ENCODE measurements around the gene OR4C3. TPM values are rescaled to one million over a fixed set of nuclear protein-coding genes. Genes with fewer than 3 reads are reported as not detected.
"Not testable (repeated sequence)": the region's sequence is repeated elsewhere in the genome, so short reads cannot be mapped to it uniquely, and the experiment has no call there.

OR4C3 gene
- total and polyA plus RNA-seq, 9 of the 15 experiments (the other 6 are each of a cell fraction or from before 2014, with no cell fraction given), result not detected

- POLR2A ChIA-PET, result no interaction called here
- TF ChIP-seq NCOA4 (IDR thresholded peaks at IDR 0.05; ENCODE audit: partially characterized antibody) (no peak), SREBF2 (CRISPR knock-in tag; IDR thresholded peaks at IDR 0.05) (no peak)
- no peak overlapping the region for H3K4me3 ChIP-seq
- in situ Hi-C loops (cut with MboI), result no loop called here
- intact Hi-C loops (cut with micrococcal nuclease), result no loop called here
- no peak overlapping the region for H2AFZ ChIP-seq (ENCODE audit: low read depth, low read length)
- H3K79me2 ChIP-seq (ENCODE audit: control insufficient read depth, insufficient read depth, low read length), result no peaks in the 10 kb centered on the region
- H3K4me1 ChIP-seq (replicated peaks in 1 of 2; ENCODE audit: control insufficient read depth in 2 of 2, insufficient read depth in 2 of 2, low read length in 2 of 2), result no peaks in the 10 kb centered on the region
- H3K36me3 ChIP-seq (ENCODE audit: control insufficient read depth, insufficient read depth, low read length), result no peaks in the 10 kb centered on the region
- FAIRE-seq, result no peak
- no peak overlapping the region for H3K9ac ChIP-seq (ENCODE audit: insufficient read depth in 1 of 2, low read depth in 2 of 2, low read length in 2 of 2)
- no peaks in the 10 kb centered on the region for H4K20me1 ChIP-seq (replicated peaks; ENCODE audit: control insufficient read depth, insufficient read depth, low read length)
- CTCF ChIA-PET (ENCODE audit: low intra/inter-chr PET ratio), result no interaction called here
- no TSS peak for BruUV-seq (replicated peaks)
- ATAC-seq, result no peak
- no peaks in the 10 kb centered on the region for H3K27me3 ChIP-seq (ENCODE audit: control insufficient read depth in 2 of 2, insufficient read depth in 2 of 2, low read length in 2 of 2)
- H3K9me3 ChIP-seq (replicated peaks; ENCODE audit: control insufficient read depth, insufficient read depth, low read depth, low read length), result no peaks in the 10 kb centered on the region
- H3K4me2 ChIP-seq (ENCODE audit: insufficient read depth, low read length), result no peak overlapping the region
- no peak for DNase-seq (ENCODE audit: extremely low read depth in 1 of 4, low spot score in 3 of 4)
- 0% methylated on average over 1 of the region's 1 CpG for WGBS (ENCODE audit: insufficient coverage, low coverage, missing lambda C conversion rate)
- H3K27ac ChIP-seq (ENCODE audit: extremely low read depth, low read depth, low read length), result no peak overlapping the region
- no peaks in the 10 kb centered on the region for H3K9me1 ChIP-seq (ENCODE audit: control insufficient read depth, insufficient read depth, low read length)
Observed at GRCh38 chr11:48354677-48355076, 30.0 kb downstream of the OR4C3 start.

- H3K36me3 ChIP-seq (ENCODE audit: control insufficient read depth, insufficient read depth, low read length); H3K9ac ChIP-seq (ENCODE audit: insufficient read depth in 1 of 2, low read depth in 2 of 2, low read length in 2 of 2); POLR2A ChIA-PET; H3K27ac ChIP-seq (ENCODE audit: extremely low read depth, low read depth, low read length); in situ Hi-C loops (cut with MboI); DNase-seq (ENCODE audit: extremely low read depth in 1 of 4, low spot score in 3 of 4); CTCF ChIA-PET (ENCODE audit: low intra/inter-chr PET ratio); intact Hi-C loops (cut with micrococcal nuclease); H3K79me2 ChIP-seq (ENCODE audit: control insufficient read depth, insufficient read depth, low read length); H3K4me3 ChIP-seq; FAIRE-seq; BruUV-seq (replicated peaks); H4K20me1 ChIP-seq (replicated peaks; ENCODE audit: control insufficient read depth, insufficient read depth, low read length); H2AFZ ChIP-seq (ENCODE audit: low read depth, low read length); H3K27me3 ChIP-seq (ENCODE audit: control insufficient read depth in 2 of 2, insufficient read depth in 2 of 2, low read length in 2 of 2); ATAC-seq; H3K9me3 ChIP-seq (replicated peaks; ENCODE audit: control insufficient read depth, insufficient read depth, low read depth, low read length); H3K4me1 ChIP-seq (replicated peaks in 1 of 2; ENCODE audit: control insufficient read depth in 2 of 2, insufficient read depth in 2 of 2, low read length in 2 of 2); H3K4me2 ChIP-seq (ENCODE audit: insufficient read depth, low read length); H3K9me1 ChIP-seq (ENCODE audit: control insufficient read depth, insufficient read depth, low read length): not testable (repeated sequence)
- 0% methylated on average over 2 of the region's 2 CpGs for WGBS (ENCODE audit: insufficient coverage, low coverage, missing lambda C conversion rate)
Observed at GRCh38 chr11:48361289-48361688, 36.6 kb downstream of the OR4C3 start.
